ENCODE data around the gene MAP3K5.

Gene MAP3K5

GRCh38 chr6:136684466-136684865 lies 107.8 kb downstream of the MAP3K5 start:
- no peak for TF ChIP-seq CTCF (IDR thresholded peaks at IDR 0.05; ENCODE audit: low read depth, low read length, missing control alignments)
- in situ Hi-C loops (cut with HindIII; ENCODE audit: low sequenced_read_pairs), result no loop called here
- DNase-seq (ENCODE audit: low read depth), result no peak
- no peak overlapping the region for H3K4me3 ChIP-seq (ENCODE audit: low read depth, low read length)

- H3K4me3 ChIP-seq (ENCODE audit: low read depth, low read length), result no peak overlapping the region
- DNase-seq (ENCODE audit: low read depth), result no peak
- in situ Hi-C loops (cut with HindIII; ENCODE audit: low sequenced_read_pairs), result no loop called here
- no peak for TF ChIP-seq CTCF (IDR thresholded peaks at IDR 0.05; ENCODE audit: low read depth, low read length, missing control alignments)
Measured at GRCh38 chr6:136683209-136683941, 108.9 kb downstream of the MAP3K5 start.

GRCh38 chr6:136682292-136682691 lies 110.0 kb downstream of the MAP3K5 start:
- no peak for TF ChIP-seq CTCF (IDR thresholded peaks at IDR 0.05; ENCODE audit: low read depth, low read length, missing control alignments)
- H3K4me3 ChIP-seq (ENCODE audit: low read depth, low read length), result no peak overlapping the region
- no peak for DNase-seq (ENCODE audit: low read depth)
- in situ Hi-C loops (cut with HindIII; ENCODE audit: low sequenced_read_pairs), result no loop called here

- in situ Hi-C loops (cut with HindIII; ENCODE audit: low sequenced_read_pairs), result no loop called here
- no peak for DNase-seq (ENCODE audit: low read depth)
- H3K4me3 ChIP-seq (ENCODE audit: low read depth, low read length), result no peak overlapping the region
- no peak for TF ChIP-seq CTCF (IDR thresholded peaks at IDR 0.05; ENCODE audit: low read depth, low read length, missing control alignments)
Measured at GRCh38 chr6:136677822-136678221, 114.5 kb downstream of the MAP3K5 start.

GRCh38 chr6:136677344-136677743 lies 114.9 kb downstream of the MAP3K5 start:
- in situ Hi-C loops (cut with HindIII; ENCODE audit: low sequenced_read_pairs), result no loop called here
- H3K4me3 ChIP-seq (ENCODE audit: low read depth, low read length), result no peak overlapping the region
- no peak for TF ChIP-seq CTCF (IDR thresholded peaks at IDR 0.05; ENCODE audit: low read depth, low read length, missing control alignments)
- no peak for DNase-seq (ENCODE audit: low read depth)

GRCh38 chr6:136676075-136676474 lies 116.2 kb downstream of the MAP3K5 start:
- no peak for TF ChIP-seq CTCF (IDR thresholded peaks at IDR 0.05; ENCODE audit: low read depth, low read length, missing control alignments)
- in situ Hi-C loops (cut with HindIII; ENCODE audit: low sequenced_read_pairs), result no loop called here
- no peak overlapping the region for H3K4me3 ChIP-seq (ENCODE audit: low read depth, low read length)
- DNase-seq (ENCODE audit: low read depth), result no peak
